Liver (tissue), 9 donors: ENCODE data around the gene MON2. TPM values are rescaled to one million over a fixed set of nuclear protein-coding genes. Genes with fewer than 3 reads are reported as not detected.

Source experiments
- DNase-seq: peaks from one replicate; pipeline ENCODE4 v3.0.0-alpha.2; 2017; ENCODE audit warnings: low spot score
- H3K27ac ChIP-seq, 2 donors: one replicate each; pipeline ENCODE4 v1.7.0; 2013; ENCODE audit warnings: inconsistent platforms in 2 of 2, low read length in 2 of 2, control low read depth in 1 of 2, low read depth in 1 of 2, mild to moderate bottlenecking in 1 of 2
- H3K27me3 ChIP-seq, 4 donors: one replicate each; pipeline versions ENCODE4 v1.6.1 to v1.7.0; 2013; ENCODE audit warnings: low read length in 3 of 4, inconsistent platforms in 1 of 4, mild to moderate bottlenecking in 1 of 4, moderate library complexity in 1 of 4; ENCODE audit not compliant: control insufficient read depth in 4 of 4, insufficient read depth in 4 of 4
- H3K36me3 ChIP-seq, 4 donors: one replicate each; pipeline versions ENCODE4 v1.6.1 to v1.7.0; 2013; ENCODE audit warnings: low read length in 3 of 4, mild to moderate bottlenecking in 3 of 4, low read depth in 1 of 4, moderate library complexity in 1 of 4; ENCODE audit not compliant: control insufficient read depth in 4 of 4, insufficient read depth in 3 of 4
- H3K4me1 ChIP-seq, 4 donors: one replicate each; pipeline versions ENCODE4 v1.6.1 to v1.7.0; 2013; ENCODE audit warnings: low read length in 3 of 4, mild to moderate bottlenecking in 3 of 4, moderate library complexity in 1 of 4; ENCODE audit not compliant: control insufficient read depth in 4 of 4, insufficient read depth in 4 of 4
- H3K4me3 ChIP-seq, 3 donors: one replicate each; pipeline versions ENCODE4 v1.6.1 to v1.7.0; 2013; ENCODE audit warnings: low read length in 3 of 3, control low read depth in 1 of 3, low read depth in 1 of 3, mild to moderate bottlenecking in 1 of 3
- H3K9ac ChIP-seq, 2 donors: one replicate each; pipeline ENCODE4 v1.7.0; 2013; ENCODE audit warnings: low read length in 2 of 2, mild to moderate bottlenecking in 2 of 2, moderate library complexity in 2 of 2, control low read depth in 1 of 2, low read depth in 1 of 2
- H3K9me3 ChIP-seq, 4 donors: one replicate each; pipeline versions ENCODE4 v1.6.1 to v1.7.0; 2013; ENCODE audit warnings: low read length in 3 of 4; ENCODE audit not compliant: control insufficient read depth in 4 of 4
- ATF3 ChIP-seq: IDR thresholded peaks from 2 replicates; pipeline ENCODE4 v1.6.1; 2016; ENCODE audit warnings: antibody characterized with exemption
- EGR1 ChIP-seq, 2 donors: IDR thresholded peaks; 2 replicates each; pipeline ENCODE4 v1.6.1; 2016 to 2018; ENCODE audit warnings: antibody characterized with exemption in 2 of 2, low read depth in 2 of 2
- FOXA1 ChIP-seq: IDR thresholded peaks from 2 replicates; pipeline ENCODE4 v1.6.1; 2016; ENCODE audit warnings: antibody characterized with exemption
- FOXA2 ChIP-seq: IDR thresholded peaks from 2 replicates; pipeline ENCODE4 v1.6.1; 2016; ENCODE audit warnings: antibody characterized with exemption
- HNF4A ChIP-seq, 2 donors: conservative IDR thresholded peaks; 2 replicates each; pipeline ENCODE4 v1.6.1; 2016; ENCODE audit warnings: antibody characterized with exemption in 2 of 2, mild to moderate bottlenecking in 2 of 2
- NR2F2 ChIP-seq: IDR thresholded peaks from 2 replicates; pipeline ENCODE4 v1.6.1; 2016; ENCODE audit warnings: antibody characterized with exemption
- RAD21 ChIP-seq, 2 donors: IDR thresholded peaks; 2 replicates each; pipeline ENCODE4 v1.6.1; 2016; ENCODE audit warnings: antibody characterized with exemption in 2 of 2, mild to moderate bottlenecking in 2 of 2
- REST ChIP-seq: IDR thresholded peaks from 2 replicates; pipeline ENCODE4 v1.6.1; 2016; ENCODE audit warnings: antibody characterized with exemption, mild to moderate bottlenecking
- RXRA ChIP-seq, 2 donors: IDR thresholded peaks; 2 replicates each; pipeline ENCODE4 v1.6.1; 2017 to 2018; ENCODE audit warnings: antibody characterized with exemption in 2 of 2, mild to moderate bottlenecking in 1 of 2
- SP1 ChIP-seq: IDR thresholded peaks from 2 replicates; pipeline ENCODE4 v1.6.1; 2018; ENCODE audit warnings: antibody characterized with exemption, mild to moderate bottlenecking
- YY1 ChIP-seq: IDR thresholded peaks from 2 replicates; pipeline ENCODE4 v1.6.1; 2016; ENCODE audit warnings: antibody characterized with exemption, mild to moderate bottlenecking
- WGBS: extraction: QIAGEN DNeasy Blood & Tissue Kit; methylation state at CpG from one replicate; pipeline ENCODE4 v1.1.7; 2013; 5-methylcytosine and 5-hydroxymethylcytosine counted together
- polyA plus RNA-seq, 2 donors: library from polyadenylated mRNA; stranded (reverse) in 1 of 2; unstranded in 1 of 2; fragments of 200-250 nt in 1 of 2; fragments of >200 nt in 1 of 2; fragmentation: Nextera tagmentation in 1 of 2; extraction: Ambion mirVana in 1 of 2; gene quantifications; one replicate each; pipeline versions ENCODE4 v1.2.1 to v1.2.3, GENCODE V29; 2013 to 2015
- total RNA-seq, 2 donors: library from RNA; depleted of rRNA; stranded (reverse); fragments of >200 nt; gene quantifications; one replicate each; pipeline ENCODE4 v1.2.3, GENCODE V29; 2014
- TF ChIP-seq, protein P1 (sequence below): fragments of 150-350 bp; IDR thresholded peaks from 2 replicates; pipeline ENCODE4 v1.5.1; 2017; ENCODE audit warnings: improper control_type of control experiment, low read depth, low read length; ENCODE audit not compliant: missing input control
- TF ChIP-seq, protein P2 (sequence below): IDR thresholded peaks from 2 replicates; pipeline ENCODE4 v1.6.1; 2016; ENCODE audit warnings: antibody characterized with exemption
- donor health status: healthy.
- donor health status: healthy.
- donor health status: healthy.
- donor health status: healthy.
- donor health status: healthy.

Gene MON2
- total and polyA plus RNA-seq, 4 donors: 7.5 to 69.9 (median 25.8) TPM

DNA sequence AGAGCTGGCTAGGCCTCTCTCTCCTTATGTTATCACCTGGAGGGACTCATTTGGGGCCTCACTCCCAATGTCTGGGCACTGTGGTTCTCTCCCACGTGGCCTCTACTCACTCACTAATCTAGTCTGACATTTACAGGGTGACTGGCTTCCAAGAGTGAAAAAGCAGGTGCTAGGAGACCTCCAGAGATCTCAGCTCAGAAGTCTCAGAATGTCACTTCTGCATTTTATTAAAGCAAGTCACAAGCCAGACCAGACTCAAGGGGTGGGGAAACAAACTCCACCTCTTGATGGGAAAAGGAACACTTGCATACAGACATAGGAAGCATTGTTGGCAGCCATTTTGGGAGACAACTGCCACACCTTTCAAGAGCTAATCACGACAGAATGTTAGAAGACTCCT lies 175.9 kb downstream of the MON2 start:
- no peak for TF ChIP-seq FOXA1
- TF ChIP-seq YY1: no peak
- TF ChIP-seq ATF3: no peak
- no peak for TF ChIP-seq HNF4A (conservative IDR thresholded peaks at IDR 0.05)
- TF ChIP-seq NR2F2: no peak
- no peak for TF ChIP-seq EGR1 (IDR thresholded peaks at IDR 0.05; ENCODE audit: low read depth in 2 of 2)
- TF ChIP-seq, protein P1, sequence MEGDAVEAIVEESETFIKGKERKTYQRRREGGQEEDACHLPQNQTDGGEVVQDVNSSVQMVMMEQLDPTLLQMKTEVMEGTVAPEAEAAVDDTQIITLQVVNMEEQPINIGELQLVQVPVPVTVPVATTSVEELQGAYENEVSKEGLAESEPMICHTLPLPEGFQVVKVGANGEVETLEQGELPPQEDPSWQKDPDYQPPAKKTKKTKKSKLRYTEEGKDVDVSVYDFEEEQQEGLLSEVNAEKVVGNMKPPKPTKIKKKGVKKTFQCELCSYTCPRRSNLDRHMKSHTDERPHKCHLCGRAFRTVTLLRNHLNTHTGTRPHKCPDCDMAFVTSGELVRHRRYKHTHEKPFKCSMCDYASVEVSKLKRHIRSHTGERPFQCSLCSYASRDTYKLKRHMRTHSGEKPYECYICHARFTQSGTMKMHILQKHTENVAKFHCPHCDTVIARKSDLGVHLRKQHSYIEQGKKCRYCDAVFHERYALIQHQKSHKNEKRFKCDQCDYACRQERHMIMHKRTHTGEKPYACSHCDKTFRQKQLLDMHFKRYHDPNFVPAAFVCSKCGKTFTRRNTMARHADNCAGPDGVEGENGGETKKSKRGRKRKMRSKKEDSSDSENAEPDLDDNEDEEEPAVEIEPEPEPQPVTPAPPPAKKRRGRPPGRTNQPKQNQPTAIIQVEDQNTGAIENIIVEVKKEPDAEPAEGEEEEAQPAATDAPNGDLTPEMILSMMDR: no peak
- WGBS: 88% methylated on average over 2 of the region's 2 CpGs
- H3K36me3 ChIP-seq: no peaks in the 10 kb centered on the region
- H3K9me3 ChIP-seq: no peaks in the 10 kb centered on the region
- H3K27me3 ChIP-seq: no peaks in the 10 kb centered on the region
- no peak overlapping the region for H3K9ac ChIP-seq
- no peak overlapping the region for H3K27ac ChIP-seq
- no peak overlapping the region for H3K4me3 ChIP-seq
- no peaks in the 10 kb centered on the region for H3K4me1 ChIP-seq
- DNase-seq: no peak

GRCh38 chr12:62643486-62643885 lies 176.9 kb downstream of the MON2 start:
- no peaks in the 10 kb centered on the region for H3K4me1 ChIP-seq
- no peaks in the 10 kb centered on the region for H3K36me3 ChIP-seq
- 95% methylated on average over 2 of the region's 2 CpGs for WGBS
- TF ChIP-seq, protein P2, sequence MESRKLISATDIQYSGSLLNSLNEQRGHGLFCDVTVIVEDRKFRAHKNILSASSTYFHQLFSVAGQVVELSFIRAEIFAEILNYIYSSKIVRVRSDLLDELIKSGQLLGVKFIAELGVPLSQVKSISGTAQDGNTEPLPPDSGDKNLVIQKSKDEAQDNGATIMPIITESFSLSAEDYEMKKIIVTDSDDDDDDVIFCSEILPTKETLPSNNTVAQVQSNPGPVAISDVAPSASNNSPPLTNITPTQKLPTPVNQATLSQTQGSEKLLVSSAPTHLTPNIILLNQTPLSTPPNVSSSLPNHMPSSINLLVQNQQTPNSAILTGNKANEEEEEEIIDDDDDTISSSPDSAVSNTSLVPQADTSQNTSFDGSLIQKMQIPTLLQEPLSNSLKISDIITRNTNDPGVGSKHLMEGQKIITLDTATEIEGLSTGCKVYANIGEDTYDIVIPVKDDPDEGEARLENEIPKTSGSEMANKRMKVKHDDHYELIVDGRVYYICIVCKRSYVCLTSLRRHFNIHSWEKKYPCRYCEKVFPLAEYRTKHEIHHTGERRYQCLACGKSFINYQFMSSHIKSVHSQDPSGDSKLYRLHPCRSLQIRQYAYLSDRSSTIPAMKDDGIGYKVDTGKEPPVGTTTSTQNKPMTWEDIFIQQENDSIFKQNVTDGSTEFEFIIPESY: no peak
- TF ChIP-seq RXRA (IDR thresholded peaks at IDR 0.05) (no peak), FOXA2 (no peak), FOXA1 (no peak)
- no peaks in the 10 kb centered on the region for H3K9me3 ChIP-seq
- H3K9ac ChIP-seq: no peak overlapping the region
- H3K27me3 ChIP-seq: no peaks in the 10 kb centered on the region
- H3K4me3 ChIP-seq: no peak overlapping the region
- no peak overlapping the region for H3K27ac ChIP-seq
- DNase-seq: no peak

- H3K4me1 ChIP-seq: no peaks in the 10 kb centered on the region
- no peaks in the 10 kb centered on the region for H3K9me3 ChIP-seq
- DNase-seq: no peak
- no peak overlapping the region for H3K4me3 ChIP-seq
- no peak overlapping the region for H3K9ac ChIP-seq
- H3K36me3 ChIP-seq: no peaks in the 10 kb centered on the region
- H3K27me3 ChIP-seq: no peaks in the 10 kb centered on the region
- 89% methylated on average over 8 of the region's 8 CpGs for WGBS
- no peak overlapping the region for H3K27ac ChIP-seq
- TF ChIP-seq ATF3 (no peak), REST (no peak), RAD21 (IDR thresholded peaks at IDR 0.05) (no peak), SP1 (no peak)
These were observed 179.9 kb downstream of the MON2 start for GRCh38 chr12:62646566-62646965.
